HG02798 (cell line): Measurements from ENCODE around the gene MROH2A.

Experiments
- ATAC-seq: cut with Tn5 transposase; IDR thresholded peaks from one replicate; pipeline ENCODE4 v1.9.1; 2021; ENCODE audit warnings: mild to moderate bottlenecking; ENCODE audit not compliant: unreplicated experiment, poor library complexity

The MROH2A gene

DNA sequence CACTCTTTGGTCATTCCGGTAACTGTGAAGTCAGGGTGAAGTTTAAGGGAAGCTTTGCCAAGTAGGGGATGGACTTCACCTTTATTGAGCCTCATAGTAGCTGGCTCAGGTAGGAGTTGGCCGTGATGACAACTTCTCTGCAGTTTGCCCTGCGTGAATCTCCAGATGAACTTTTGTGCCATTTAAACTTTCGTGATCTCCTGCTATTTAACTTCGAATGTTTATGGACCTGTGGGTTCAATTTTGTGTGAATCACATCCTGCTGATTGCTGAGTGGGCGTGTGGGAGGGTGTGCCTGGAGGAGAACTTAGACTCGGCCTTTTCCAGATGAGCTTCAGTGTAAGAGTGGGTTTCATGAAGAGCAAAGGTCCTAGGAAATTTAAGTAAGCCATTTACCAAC is 13.9 kb upstream of the MROH2A start:
- ATAC-seq = no peak

DNA sequence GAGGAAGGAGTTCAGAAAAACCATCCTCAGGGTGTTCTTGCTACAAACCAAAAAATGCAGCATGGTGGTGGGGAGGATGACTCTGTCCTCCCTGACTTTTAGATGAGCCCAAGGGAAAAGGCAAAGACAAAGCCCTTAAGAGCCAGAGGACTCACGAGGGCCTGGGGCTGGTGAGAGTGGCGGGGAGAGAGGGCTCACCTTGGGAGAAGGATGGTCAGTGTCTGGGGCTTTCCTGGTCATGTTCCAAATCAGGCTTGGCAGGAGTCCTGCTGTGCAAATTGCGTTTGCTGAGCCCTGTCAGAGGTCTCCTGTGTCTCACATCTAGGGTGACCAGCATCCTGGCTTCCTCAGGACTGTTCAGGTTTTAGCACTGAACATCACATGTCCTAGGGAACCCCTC is 13.4 kb upstream of the MROH2A start:
- no peak for ATAC-seq

DNA sequence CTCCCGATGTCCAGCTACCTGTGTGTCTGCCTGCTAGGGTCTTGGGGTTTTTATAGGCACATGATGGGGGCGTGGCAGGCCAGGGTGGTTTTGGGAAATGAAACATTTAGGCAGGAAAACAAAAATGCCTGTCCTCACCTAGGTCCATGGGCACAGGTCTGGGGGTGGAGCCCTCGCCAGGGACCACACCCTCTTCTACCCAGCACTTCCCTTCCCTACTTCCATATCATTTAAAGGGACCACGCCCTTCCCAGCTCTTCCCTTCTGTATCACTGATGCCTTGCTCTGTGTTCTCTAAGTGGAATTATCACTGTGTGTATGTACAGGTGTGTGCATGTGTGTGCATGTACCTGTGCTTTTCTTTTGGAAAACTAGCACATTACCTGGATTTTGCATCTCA is 11.7 kb upstream of the MROH2A start:
- ATAC-seq = no peak

DNA sequence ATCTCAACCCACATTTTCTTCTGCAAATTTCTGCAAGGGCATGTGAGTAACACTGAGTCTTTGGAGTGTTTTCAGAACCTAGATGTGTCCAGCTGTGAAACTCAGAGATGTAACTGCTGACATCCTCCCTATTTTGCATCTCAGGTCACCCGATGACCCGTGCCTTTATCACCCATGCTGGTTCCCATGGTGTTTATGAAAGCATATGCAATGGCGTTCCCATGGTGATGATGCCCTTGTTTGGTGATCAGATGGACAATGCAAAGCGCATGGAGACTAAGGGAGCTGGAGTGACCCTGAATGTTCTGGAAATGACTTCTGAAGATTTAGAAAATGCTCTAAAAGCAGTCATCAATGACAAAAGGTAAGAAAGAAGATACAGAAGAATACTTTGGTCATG is 10.1 kb upstream of the MROH2A start:
- no peak for ATAC-seq

DNA sequence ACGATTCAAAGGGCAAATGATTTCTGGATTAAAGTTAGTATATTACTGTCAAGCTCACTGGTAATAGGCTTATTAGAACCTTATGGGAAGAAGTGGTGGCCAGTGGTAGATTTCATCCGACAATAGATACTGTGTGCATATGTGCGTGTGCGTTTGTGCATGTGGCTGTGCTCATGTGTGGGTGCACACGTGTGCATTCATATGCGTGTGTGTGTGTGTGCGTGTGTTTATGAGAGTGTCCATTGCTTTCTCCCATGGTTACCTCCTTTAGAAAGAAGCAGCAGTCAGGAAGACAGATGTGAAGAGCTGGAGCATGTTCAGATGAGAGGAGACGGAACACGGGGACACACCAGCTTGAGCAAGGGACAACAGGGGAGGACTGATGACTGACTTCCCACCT is 8.9 kb upstream of the MROH2A start:
- ATAC-seq = no peak

DNA sequence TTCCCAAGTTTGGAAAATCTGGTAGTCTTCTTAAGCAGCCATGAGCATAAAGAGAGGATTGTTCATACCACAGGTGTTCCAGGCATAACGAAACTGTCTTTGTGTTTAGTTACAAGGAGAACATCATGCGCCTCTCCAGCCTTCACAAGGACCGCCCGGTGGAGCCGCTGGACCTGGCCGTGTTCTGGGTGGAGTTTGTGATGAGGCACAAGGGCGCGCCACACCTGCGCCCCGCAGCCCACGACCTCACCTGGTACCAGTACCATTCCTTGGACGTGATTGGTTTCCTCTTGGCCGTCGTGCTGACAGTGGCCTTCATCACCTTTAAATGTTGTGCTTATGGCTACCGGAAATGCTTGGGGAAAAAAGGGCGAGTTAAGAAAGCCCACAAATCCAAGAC is 6.0 kb upstream of the MROH2A start:
- no peak for ATAC-seq

DNA sequence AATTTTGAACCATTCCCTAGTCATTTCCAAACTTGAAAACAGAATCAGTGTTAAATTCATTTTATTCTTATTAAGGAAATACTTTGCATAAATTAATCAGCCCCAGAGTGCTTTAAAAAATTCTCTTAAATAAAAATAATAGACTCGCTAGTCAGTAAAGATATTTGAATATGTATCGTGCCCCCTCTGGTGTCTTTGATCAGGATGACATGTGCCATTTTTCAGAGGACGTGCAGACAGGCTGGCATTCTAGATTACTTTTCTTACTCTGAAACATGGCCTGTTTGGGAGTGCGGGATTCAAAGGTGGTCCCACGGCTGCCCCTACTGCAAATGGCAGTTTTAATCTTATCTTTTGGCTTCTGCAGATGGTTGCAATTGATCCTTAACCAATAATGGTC is 5.5 kb upstream of the MROH2A start:
- ATAC-seq = no peak

DNA sequence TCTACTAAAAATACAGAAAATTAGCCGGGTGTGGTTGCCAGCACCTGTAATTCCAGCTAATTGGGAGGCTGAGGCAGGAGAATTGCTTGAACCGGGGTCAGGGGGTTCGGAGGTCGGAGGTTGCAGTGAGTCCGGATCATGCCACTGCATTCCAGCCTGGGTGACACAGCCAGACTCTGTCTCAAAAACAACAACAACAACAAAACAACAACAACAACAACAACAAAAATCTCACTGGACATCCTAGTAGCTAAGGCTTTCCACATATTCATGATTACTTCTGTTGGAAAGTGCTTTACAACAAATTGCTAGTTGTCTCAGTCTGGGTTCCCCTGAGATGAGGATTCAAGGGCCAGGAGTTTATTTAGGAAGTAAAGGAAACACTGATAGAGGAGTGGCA is 4.3 kb upstream of the MROH2A start:
- no peak for ATAC-seq

DNA sequence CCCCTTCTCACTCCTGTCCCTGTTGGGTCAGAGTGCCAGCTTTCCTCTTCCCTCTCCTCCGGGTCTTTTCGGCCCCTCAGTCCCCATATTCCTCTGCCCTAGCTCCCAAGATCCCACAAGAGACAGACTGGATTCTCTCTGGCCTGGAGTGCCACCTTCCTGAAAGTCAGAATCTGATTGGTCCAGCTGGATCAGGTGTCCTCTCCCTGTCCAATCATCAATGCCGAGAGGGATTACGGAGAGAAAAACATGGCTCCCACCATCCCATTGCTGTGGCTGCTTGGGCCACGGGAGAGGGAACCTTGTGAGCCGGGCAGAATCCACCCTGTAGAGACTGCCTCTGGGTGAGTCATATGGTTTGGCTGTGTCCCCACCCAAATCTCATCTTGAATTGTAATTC is 2.7 kb upstream of the MROH2A start:
- no peak for ATAC-seq

DNA sequence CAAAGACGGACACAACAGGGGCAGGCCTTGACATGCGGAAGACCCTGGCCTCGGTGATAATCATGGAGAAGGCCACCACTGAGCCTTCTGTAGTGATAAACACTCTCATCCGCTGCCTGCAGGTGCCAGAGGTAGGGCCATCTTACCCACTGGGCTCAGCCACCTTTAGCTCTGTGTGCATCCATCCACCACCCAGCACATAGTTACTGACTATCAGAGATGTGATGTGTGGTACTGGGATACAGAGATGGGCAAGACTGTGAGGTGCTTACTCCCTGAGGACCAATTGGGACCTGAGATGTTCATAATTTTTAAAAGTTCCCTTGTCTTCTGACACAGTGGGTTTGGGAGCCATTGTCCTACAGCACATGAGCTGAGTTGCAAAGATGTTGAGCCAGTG is 1.6 kb downstream of the MROH2A start:
- ATAC-seq = no peak

DNA sequence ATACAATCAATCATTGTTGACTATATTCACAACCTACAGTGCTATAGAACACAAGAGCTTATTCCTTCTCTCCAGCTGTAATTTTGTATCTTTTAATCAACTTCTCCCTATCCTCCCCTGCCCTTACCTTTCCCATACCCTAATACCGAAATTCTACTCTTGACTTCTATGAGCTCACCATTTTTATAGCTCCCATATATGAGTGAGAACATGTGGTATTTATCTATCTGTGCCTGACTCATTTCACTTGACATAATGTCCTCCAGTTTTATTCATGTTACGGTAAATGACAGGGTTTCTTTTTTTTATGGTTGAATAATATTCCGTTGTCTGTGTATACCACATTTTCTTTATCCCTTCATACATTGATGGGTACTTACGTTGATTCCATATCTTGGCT is 2.6 kb downstream of the MROH2A start:
- ATAC-seq = no peak

DNA sequence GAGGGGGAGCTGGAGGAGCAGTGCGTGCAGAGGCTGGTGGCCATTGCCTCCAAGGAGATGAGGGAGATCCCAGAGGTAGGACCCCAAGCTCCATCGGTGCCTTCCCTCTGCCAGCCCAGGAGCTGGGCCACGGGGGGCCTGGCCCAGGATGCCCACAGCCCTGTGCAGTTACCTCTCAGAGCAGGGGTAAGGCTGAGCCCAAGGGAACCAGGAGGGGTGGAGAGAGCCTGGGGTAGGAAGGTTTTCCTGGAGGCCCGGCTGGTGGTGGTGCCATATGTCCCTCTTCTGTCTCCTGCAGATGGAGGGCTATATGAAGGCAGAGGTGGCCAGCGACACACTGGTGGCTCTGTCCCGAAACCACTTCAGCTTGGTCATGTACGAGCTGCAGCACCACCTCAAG is 11.4 kb downstream of the MROH2A start:
- no peak for ATAC-seq

DNA sequence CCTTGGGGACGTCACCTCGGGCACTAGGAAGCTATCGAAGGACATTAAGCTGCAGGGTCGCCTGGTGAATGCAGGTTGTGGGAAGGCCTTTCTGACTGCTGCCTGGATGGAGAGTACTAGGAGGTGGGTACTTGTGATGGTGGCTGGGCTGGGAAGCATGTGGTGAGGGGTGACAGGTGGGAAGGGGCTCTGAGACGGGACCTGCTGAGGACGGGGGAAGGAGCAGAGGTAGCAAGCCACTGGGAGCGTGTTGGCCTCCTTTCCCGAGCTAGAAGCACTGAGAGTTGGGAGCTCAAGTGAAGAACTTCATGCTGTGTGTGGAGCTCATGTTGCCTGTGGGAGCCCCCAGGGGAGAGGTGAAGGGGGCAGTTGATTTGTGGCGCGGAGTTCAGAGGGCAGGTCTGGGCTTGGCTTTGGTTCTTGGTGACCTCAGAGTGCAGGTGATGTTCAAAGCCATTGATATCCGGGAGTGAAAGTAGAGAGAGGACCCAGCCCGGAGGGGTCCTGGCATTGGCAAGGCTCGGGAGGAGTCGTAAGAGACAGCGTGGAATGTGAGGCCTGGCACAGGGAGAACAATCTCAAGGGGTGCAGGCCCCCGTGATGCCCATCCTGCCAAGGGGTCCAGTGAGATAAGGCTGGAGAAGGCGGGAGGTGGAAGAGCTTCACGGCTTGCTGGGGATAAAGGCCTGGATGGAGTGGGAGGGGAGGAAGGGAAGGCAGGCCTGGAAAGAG is 13.2 kb downstream of the MROH2A start:
- no peak for ATAC-seq

DNA sequence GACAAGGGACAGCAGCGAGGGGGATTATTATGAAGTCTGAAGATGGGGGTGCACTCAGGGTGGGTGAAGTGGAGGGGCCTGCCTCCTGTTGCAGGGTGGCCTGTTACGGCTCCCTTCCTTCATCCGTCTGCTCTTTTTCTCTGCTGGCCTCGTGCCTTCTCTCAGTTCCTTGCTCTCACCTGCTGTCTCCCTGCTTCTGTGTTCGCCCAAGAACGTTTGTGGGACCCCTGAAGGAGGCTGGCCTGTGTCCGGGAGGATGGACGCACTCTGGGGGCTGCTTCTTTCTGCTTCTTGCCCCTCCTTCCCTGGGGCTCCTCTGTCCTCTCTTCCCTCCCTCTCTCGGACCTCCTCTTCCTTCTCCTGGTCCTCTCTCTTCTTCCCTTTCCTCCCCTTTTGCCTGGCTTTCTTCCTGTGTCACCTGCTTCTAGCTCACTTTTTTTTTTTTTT is 13.8 kb downstream of the MROH2A start:
- no peak for ATAC-seq

DNA sequence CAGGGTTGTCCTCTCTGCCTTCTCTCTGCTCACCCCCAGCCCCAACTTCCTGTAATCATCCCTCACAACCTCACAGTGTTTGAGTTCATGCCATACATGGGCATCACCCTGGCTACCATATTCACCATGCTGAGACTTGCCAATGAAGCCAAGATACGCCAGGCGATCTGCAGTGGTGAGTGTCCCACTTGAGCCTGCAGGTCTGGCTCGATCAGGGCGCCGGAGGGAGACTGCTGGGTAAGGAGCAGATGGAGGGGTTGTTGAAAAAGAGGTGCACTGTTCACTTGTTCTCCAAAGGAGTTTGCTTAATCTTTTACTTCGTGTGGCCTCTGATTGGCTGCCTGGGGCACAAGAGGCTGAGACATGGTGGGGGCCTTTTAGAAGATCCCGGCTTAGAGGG is 14.6 kb downstream of the MROH2A start:
- ATAC-seq = no peak

DNA sequence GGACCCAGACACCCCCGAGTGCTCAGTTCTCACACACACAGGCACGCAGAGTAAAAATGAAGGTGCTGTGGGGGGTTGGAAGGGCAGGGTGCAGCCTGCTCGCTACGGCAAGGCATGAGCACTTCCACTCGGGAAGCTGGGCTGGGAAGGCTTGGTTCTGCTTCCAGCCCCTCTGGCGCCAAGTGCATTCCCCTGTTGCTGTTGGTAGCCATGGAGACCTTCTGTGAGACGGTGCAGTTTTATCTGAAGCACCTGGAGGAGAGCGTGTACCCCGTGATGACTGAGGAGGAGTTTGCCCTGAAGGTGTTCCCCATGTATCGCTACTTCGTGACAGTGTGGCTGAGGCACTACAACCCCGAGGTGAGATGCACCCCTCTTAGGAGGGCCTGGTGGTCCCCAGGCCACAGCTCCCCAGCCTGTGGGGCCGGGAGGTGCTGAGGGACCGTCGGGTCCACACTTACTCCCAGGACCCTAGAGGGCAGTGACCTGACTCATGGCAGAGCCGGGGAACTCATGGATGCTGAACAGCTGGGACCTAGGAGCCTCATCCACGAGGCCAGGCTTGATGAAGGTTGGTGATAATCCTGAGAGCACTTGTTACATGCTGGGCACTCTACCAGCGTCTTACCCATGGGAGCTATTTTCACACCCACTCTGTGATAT is 15.5 kb downstream of the MROH2A start:
- ATAC-seq = no peak

DNA sequence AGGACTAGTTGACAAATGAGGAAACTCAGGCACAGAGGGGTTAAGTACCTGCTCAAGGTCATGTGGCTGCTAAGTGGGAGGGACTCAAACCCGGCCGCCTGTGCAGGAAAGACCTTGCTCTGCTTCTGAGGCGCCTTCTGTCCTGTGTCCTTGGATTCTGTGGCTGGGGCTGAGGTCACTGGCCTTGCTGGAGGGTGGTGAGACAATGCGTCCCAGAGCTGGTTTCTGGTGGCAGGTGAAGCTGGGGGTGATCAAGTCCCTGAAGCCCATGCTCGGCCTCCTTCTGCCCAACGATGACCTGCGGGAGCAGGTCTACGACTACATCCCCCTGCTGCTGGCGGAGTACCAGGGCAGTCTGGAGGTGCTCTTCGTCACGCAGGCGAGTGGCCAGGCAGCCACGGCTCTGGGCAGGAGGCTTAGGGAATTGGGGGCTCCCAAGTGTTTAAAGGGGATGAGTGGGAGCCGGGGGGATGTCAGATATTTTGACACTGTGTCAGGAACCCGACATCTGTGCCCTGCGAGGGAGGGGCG is 16.1 kb downstream of the MROH2A start:
- ATAC-seq = no peak

DNA sequence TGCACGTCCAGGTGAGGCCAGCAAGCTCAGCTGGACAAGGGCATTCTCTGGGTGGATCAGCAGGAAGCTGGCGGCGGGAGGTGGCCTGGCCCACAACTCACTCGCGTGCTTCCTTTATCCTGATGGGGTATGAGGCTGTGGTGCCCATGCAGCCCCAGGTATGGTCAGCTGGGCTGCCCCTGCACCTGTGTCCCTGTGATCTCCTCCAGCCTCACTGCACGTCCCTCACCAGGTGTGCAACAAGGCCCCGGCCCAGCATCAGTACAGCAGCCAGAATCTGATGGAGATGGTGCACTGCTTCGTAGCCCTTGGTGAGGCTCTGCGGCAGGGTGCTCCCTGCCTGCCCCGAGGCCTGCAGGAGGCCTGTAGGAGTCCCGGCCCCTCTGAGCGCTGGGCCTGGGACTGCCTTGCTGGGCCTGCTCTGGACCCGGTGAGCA is 17.6 kb downstream of the MROH2A start:
- ATAC-seq = no peak

DNA sequence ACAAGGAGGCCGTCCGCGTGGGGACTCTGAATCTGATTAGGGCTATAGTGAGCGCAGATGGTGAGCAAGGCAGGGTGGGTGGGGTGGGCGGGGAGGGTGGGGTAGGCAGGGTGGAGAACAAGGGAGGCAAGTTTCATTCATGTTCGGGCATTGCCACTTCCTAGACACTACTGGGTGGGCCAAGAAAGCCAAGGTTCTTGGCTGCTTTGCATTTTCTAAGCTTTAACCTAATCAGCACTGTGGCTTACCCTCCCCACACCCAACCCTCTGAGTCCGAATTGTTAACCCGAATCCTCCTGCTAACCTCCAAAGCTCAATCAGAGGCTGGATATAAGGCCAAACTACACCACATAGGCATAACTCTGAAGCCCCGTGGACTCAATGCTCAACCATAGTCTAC is 18.1 kb downstream of the MROH2A start:
- no peak for ATAC-seq

DNA sequence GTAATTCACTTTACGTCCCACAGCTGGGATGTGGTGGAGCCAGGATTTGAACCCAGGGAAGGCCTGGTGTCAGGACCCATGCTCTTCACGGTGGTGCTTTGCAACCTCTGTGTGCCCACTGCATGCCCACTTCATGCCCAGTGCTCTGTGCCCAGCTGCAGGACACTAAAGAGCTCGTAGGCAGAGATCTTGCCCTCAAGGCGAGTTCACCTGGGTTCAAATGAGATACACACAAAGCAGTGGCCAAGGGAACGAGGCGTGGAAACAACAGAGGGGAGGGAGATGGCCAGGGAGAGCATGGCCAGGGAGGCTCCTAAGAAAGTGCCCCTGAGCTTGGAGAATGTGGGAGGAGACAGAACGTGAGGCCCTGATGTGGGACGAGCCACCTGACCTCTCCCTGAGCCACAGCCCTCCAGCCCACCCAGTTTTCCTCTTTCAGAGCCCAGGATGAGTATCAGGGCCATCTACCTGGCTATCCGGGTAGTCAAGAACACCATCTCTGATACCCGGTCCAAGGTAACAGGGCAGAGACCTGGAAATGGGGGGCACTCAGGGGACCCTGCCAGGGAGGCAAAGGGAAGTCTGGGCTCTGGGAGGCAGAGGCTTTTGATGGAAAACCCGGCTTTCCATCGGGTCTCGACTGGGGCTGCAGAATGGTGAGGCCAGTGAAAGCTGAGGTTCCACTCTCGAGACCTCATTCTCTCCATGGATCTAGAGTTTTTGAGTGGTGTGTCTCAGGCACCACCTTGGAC is 20.4 kb downstream of the MROH2A start:
- ATAC-seq = no peak

DNA sequence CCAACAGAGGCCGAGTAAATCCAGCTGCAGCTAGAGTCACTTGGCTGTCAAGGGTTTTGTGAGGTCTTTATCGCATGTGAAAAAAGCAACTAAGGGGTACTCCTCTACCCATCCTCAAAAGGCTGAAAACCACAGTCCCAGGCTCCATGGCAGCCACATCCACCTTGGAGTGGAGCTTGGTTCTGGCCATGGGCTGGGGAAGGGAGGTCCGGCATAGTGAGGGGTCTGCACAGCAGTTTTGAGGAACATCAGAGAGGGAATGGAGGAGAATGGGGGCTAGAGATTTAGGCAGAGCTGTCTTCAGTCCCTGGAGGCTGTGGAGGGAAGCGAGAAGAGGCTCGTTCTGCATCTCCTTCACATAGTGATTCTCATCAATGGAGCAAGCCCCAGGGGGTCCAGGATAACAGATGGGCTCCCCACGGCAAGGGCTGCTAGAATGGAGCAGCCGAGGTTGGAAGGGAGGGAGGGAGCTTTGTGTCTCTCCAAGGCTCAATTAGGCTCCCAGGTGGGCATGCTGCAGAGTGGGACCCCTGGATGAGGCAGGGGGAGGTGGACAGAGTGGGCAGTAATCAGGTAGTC is 21.0 kb downstream of the MROH2A start:
- no peak for ATAC-seq
